Muscle of leg (tissue), 11 donors: ENCODE data around the gene PCDHGA3. TPM values are rescaled to one million over a fixed set of nuclear protein-coding genes. Genes with fewer than 3 reads are reported as not detected.
"Not testable (repeated sequence)": the region's sequence is repeated elsewhere in the genome, so short reads cannot be mapped to it uniquely, and the experiment has no call there.

Experiments used
- DNase-seq: peaks from one replicate; pipeline ENCODE4 v3.0.0; 2013
- H3K27ac ChIP-seq: one replicate; pipeline ENCODE4 v1.5.1; 2013; ENCODE audit warnings: mild to moderate bottlenecking, low read length, control low read depth
- H3K27me3 ChIP-seq: one replicate; pipeline ENCODE4 v1.6.1; 2013; ENCODE audit warnings: low read length; ENCODE audit not compliant: control insufficient read depth, insufficient read depth
- H3K36me3 ChIP-seq: one replicate; pipeline ENCODE4 v1.6.1; 2013; ENCODE audit warnings: low read length; ENCODE audit not compliant: control insufficient read depth, insufficient read depth
- H3K4me1 ChIP-seq: one replicate; pipeline ENCODE4 v1.6.1; 2013; ENCODE audit warnings: low read length; ENCODE audit not compliant: control insufficient read depth, insufficient read depth
- H3K4me3 ChIP-seq: one replicate; pipeline ENCODE4 v1.5.1; 2013; ENCODE audit warnings: low read length, control low read depth
- H3K9me3 ChIP-seq: replicated peaks from 2 replicates; pipeline ENCODE4 v1.6.1; 2013; ENCODE audit warnings: low read depth, low read length; ENCODE audit not compliant: control insufficient read depth
- WGBS: methylation state at CpG from one replicate; pipeline ENCODE4 v1.1.5; 2013; ENCODE audit warnings: missing lambda C conversion rate; ENCODE audit not compliant: insufficient coverage; 5-methylcytosine and 5-hydroxymethylcytosine counted together
- polyA plus RNA-seq, 8 donors: library from polyadenylated mRNA; unstranded; fragments of 120-200 nt; gene quantifications; one replicate each; pipeline versions ENCODE4 v1.2.1 to v1.2.3, GENCODE V29; 2013; ENCODE audit warnings: inconsistent platforms in 1 of 8, low replicate concordance in 1 of 8; ENCODE audit not compliant: insufficient read length in 8 of 8, insufficient read depth in 1 of 8
- total RNA-seq: library from RNA; stranded (reverse); fragments of 120-200 nt; gene quantifications from one replicate; pipeline ENCODE4 v1.2.4, GENCODE V29; 2013

Gene PCDHGA3
- total and polyA plus RNA-seq, 9 donors, result 0.94 to 2.0 (median 1.1) TPM

- H3K4me1 ChIP-seq, H3K4me3 ChIP-seq, H3K27ac ChIP-seq, DNase-seq, H3K36me3 ChIP-seq: not testable (repeated sequence)
- Histone ChIP-seq H3K27me3 (peaks cover 21% of the 10 kb centered on the region), H3K9me3 (peaks cover 76% of the 10 kb centered on the region)
- 42% methylated on average over 25 of the region's 53 CpGs for WGBS
Measured at GRCh38 chr5:141394401-141395187, 51.0 kb downstream of the PCDHGA3 start.

Other genes with a start within 250 kb of the PCDHGA3 start
Only the 30 nearest of the 38 such genes appear.
- gene PCDHB9, start 156.7 kb upstream of the PCDHGA3 start, total RNA-seq, result 1.3 TPM
- 1 to 10 TPM; 1.7 to 3.6 (median 2.7) TPM for gene PCDHB9, start 156.7 kb upstream of the PCDHGA3 start, polyA plus RNA-seq
- gene PCDHB10, start 151.5 kb upstream of the PCDHGA3 start, total RNA-seq, result 2.1 TPM
- gene PCDHB10, start 151.5 kb upstream of the PCDHGA3 start, polyA plus RNA-seq, result 1 to 10 TPM; 4.1 to 5.1 (median 4.7) TPM
- 4.3 TPM for gene PCDHB11, start 144.2 kb upstream of the PCDHGA3 start, total RNA-seq
- 1 to 10 TPM; 1.9 to 4.1 (median 2.5) TPM for gene PCDHB11, start 144.2 kb upstream of the PCDHGA3 start, polyA plus RNA-seq
- gene PCDHB12, start 135.1 kb upstream of the PCDHGA3 start, total RNA-seq, result 2.4 TPM
- gene PCDHB12, start 135.1 kb upstream of the PCDHGA3 start, polyA plus RNA-seq, result 1 to 10 TPM; 2.1 to 3.5 (median 2.6) TPM
- 1.9 TPM for gene PCDHB13, start 129.9 kb upstream of the PCDHGA3 start, total RNA-seq
- gene PCDHB13, start 129.9 kb upstream of the PCDHGA3 start, polyA plus RNA-seq, result 1 to 10 TPM; 1.6 to 4.5 (median 2.8) TPM
- 4.8 TPM for gene PCDHB14, start 120.5 kb upstream of the PCDHGA3 start, total RNA-seq
- gene PCDHB14, start 120.5 kb upstream of the PCDHGA3 start, polyA plus RNA-seq, result 1 to 10 TPM; 5.6 to 9.0 (median 6.7) TPM
- gene PCDHB15, start 98.4 kb upstream of the PCDHGA3 start, total RNA-seq, result 4.3 TPM
- gene PCDHB15, start 98.4 kb upstream of the PCDHGA3 start, polyA plus RNA-seq, result 1 to 10 TPM; 5.3 to 8.6 (median 7.1) TPM
- gene SLC25A2, start 39.8 kb upstream of the PCDHGA3 start, total RNA-seq, result 0.22 TPM
- under 1 TPM in 1 of 8 donors, not detected in 7; 0.08 TPM for gene SLC25A2, start 39.8 kb upstream of the PCDHGA3 start, polyA plus RNA-seq
- gene TAF7, start 23.0 kb upstream of the PCDHGA3 start, total RNA-seq, result 75.1 TPM
- gene TAF7, start 23.0 kb upstream of the PCDHGA3 start, polyA plus RNA-seq, result 100 to 1,000 TPM in 1 of 8 donors, 10 to 100 TPM in 7; 65.9 to 108 (median 83.4) TPM
- gene PCDHGA1, start 13.3 kb upstream of the PCDHGA3 start, total RNA-seq, result 0.44 TPM
- gene PCDHGA1, start 13.3 kb upstream of the PCDHGA3 start, polyA plus RNA-seq, result under 1 TPM; 0.49 to 0.86 (median 0.64) TPM
- 1.6 TPM for gene PCDHGA2, start 5.1 kb upstream of the PCDHGA3 start, total RNA-seq
- gene PCDHGA2, start 5.1 kb upstream of the PCDHGA3 start, polyA plus RNA-seq, result 1 to 10 TPM; 1.6 to 2.8 (median 2.1) TPM
- gene PCDHGB1, start 6.3 kb downstream of the PCDHGA3 start, total RNA-seq, result 1.3 TPM
- gene PCDHGB1, start 6.3 kb downstream of the PCDHGA3 start, polyA plus RNA-seq, result under 1 TPM; 0.43 to 0.90 (median 0.63) TPM
- 1.8 TPM for gene PCDHGA4, start 11.2 kb downstream of the PCDHGA3 start, total RNA-seq
- 1 to 10 TPM in 7 of 8 donors, under 1 TPM in 1; 0.71 to 2.2 (median 1.3) TPM for gene PCDHGA4, start 11.2 kb downstream of the PCDHGA3 start, polyA plus RNA-seq
- 1.5 TPM for gene PCDHGB2, start 16.2 kb downstream of the PCDHGA3 start, total RNA-seq
- gene PCDHGB2, start 16.2 kb downstream of the PCDHGA3 start, polyA plus RNA-seq, result 1 to 10 TPM; 1.5 to 2.8 (median 1.9) TPM
- 2.3 TPM for gene PCDHGA5, start 20.3 kb downstream of the PCDHGA3 start, total RNA-seq
- gene PCDHGA5, start 20.3 kb downstream of the PCDHGA3 start, polyA plus RNA-seq, result 1 to 10 TPM; 1.6 to 3.8 (median 2.3) TPM
- 1.7 TPM for gene PCDHGB3, start 26.4 kb downstream of the PCDHGA3 start, total RNA-seq
- gene PCDHGB3, start 26.4 kb downstream of the PCDHGA3 start, polyA plus RNA-seq, result 1 to 10 TPM in 7 of 8 donors, under 1 TPM in 1; 0.70 to 2.0 (median 1.2) TPM
- gene PCDHGA6, start 30.1 kb downstream of the PCDHGA3 start, total RNA-seq, result 3.5 TPM
- 1 to 10 TPM; 2.2 to 4.4 (median 3.0) TPM for gene PCDHGA6, start 30.1 kb downstream of the PCDHGA3 start, polyA plus RNA-seq
- 2.3 TPM for gene PCDHGA7, start 38.9 kb downstream of the PCDHGA3 start, total RNA-seq
- 1 to 10 TPM; 1.2 to 2.4 (median 1.5) TPM for gene PCDHGA7, start 38.9 kb downstream of the PCDHGA3 start, polyA plus RNA-seq
- 4.2 TPM for gene PCDHGB4, start 43.9 kb downstream of the PCDHGA3 start, total RNA-seq
- gene PCDHGB4, start 43.9 kb downstream of the PCDHGA3 start, polyA plus RNA-seq, result 1 to 10 TPM; 1.7 to 3.6 (median 2.5) TPM
- gene PCDHGA8, start 48.8 kb downstream of the PCDHGA3 start, total RNA-seq, result 1.6 TPM
- gene PCDHGA8, start 48.8 kb downstream of the PCDHGA3 start, polyA plus RNA-seq, result under 1 TPM; 0.31 to 0.95 (median 0.61) TPM
- gene PCDHGB5, start 54.1 kb downstream of the PCDHGA3 start, total RNA-seq, result 4.3 TPM
- 1 to 10 TPM; 3.0 to 6.3 (median 4.5) TPM for gene PCDHGB5, start 54.1 kb downstream of the PCDHGA3 start, polyA plus RNA-seq
- gene PCDHGA9, start 58.9 kb downstream of the PCDHGA3 start, total RNA-seq, result 3.8 TPM
- 1 to 10 TPM; 3.0 to 4.7 (median 4.0) TPM for gene PCDHGA9, start 58.9 kb downstream of the PCDHGA3 start, polyA plus RNA-seq
- 3.0 TPM for gene PCDHGB6, start 64.2 kb downstream of the PCDHGA3 start, total RNA-seq
- 1 to 10 TPM; 2.8 to 6.0 (median 4.3) TPM for gene PCDHGB6, start 64.2 kb downstream of the PCDHGA3 start, polyA plus RNA-seq
- gene PCDHGA10, start 69.2 kb downstream of the PCDHGA3 start, total RNA-seq, result 3.0 TPM
- gene PCDHGA10, start 69.2 kb downstream of the PCDHGA3 start, polyA plus RNA-seq, result 1 to 10 TPM; 1.3 to 3.4 (median 2.1) TPM
- gene PCDHGB7, start 73.8 kb downstream of the PCDHGA3 start, total RNA-seq, result 4.2 TPM
- gene PCDHGB7, start 73.8 kb downstream of the PCDHGA3 start, polyA plus RNA-seq, result 10 to 100 TPM in 1 of 8 donors, 1 to 10 TPM in 7; 5.0 to 10.5 (median 9.0) TPM
- 3.1 TPM for gene PCDHGA11, start 77.2 kb downstream of the PCDHGA3 start, total RNA-seq
- gene PCDHGA11, start 77.2 kb downstream of the PCDHGA3 start, polyA plus RNA-seq, result 1 to 10 TPM; 1.9 to 5.2 (median 3.4) TPM
- 2.4 TPM for gene PCDHGA12, start 86.7 kb downstream of the PCDHGA3 start, total RNA-seq
- gene PCDHGA12, start 86.7 kb downstream of the PCDHGA3 start, polyA plus RNA-seq, result 1 to 10 TPM; 1.4 to 3.6 (median 2.1) TPM
- gene PCDHGC3, start 132.1 kb downstream of the PCDHGA3 start, total RNA-seq, result 52.7 TPM
- gene PCDHGC3, start 132.1 kb downstream of the PCDHGA3 start, polyA plus RNA-seq, result 100 to 1,000 TPM in 7 of 8 donors, 10 to 100 TPM in 1; 87.6 to 165 (median 131) TPM
- gene PCDHGC4, start 141.2 kb downstream of the PCDHGA3 start, total RNA-seq, result 1.8 TPM
- gene PCDHGC4, start 141.2 kb downstream of the PCDHGA3 start, polyA plus RNA-seq, result 1 to 10 TPM in 7 of 8 donors, under 1 TPM in 1; 0.98 to 2.1 (median 1.5) TPM
- gene PCDHGC5, start 145.3 kb downstream of the PCDHGA3 start, total RNA-seq, result 0.75 TPM
- 1 to 10 TPM in 1 of 8 donors, under 1 TPM in 7; 0.29 to 1.1 (median 0.48) TPM for gene PCDHGC5, start 145.3 kb downstream of the PCDHGA3 start, polyA plus RNA-seq